HG03460 (cell line): ENCODE results near the gene LCT.
"Not testable (repeated sequence)": the region's sequence is repeated elsewhere in the genome, so short reads cannot be mapped to it uniquely, and the experiment has no call there.

ENCODE experiments used
- ATAC-seq: cut with Tn5 transposase; IDR thresholded peaks from one replicate; pipeline ENCODE4 v1.9.1; 2021; ENCODE audit not compliant: unreplicated experiment

The LCT gene

DNA sequence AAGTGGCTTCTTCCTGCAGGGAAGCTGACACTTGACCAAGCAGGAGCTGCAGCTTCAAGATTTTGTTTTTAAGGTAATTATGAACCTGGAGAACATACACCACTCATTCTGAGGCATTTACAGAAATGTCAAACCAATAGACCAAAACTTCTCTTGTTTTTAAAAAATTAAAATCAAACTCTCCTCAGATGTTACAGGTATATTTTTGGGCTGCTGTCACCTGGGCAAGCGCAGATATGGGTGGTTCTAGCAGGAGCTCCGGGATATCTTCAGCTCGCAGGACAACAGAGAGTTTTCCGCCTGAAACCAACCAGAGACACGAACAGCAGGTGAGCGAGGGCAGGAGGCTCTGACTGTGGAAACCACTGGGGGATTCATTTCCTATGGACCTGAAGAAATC, 4.1 kb downstream of the LCT start:
- no peak for ATAC-seq

DNA sequence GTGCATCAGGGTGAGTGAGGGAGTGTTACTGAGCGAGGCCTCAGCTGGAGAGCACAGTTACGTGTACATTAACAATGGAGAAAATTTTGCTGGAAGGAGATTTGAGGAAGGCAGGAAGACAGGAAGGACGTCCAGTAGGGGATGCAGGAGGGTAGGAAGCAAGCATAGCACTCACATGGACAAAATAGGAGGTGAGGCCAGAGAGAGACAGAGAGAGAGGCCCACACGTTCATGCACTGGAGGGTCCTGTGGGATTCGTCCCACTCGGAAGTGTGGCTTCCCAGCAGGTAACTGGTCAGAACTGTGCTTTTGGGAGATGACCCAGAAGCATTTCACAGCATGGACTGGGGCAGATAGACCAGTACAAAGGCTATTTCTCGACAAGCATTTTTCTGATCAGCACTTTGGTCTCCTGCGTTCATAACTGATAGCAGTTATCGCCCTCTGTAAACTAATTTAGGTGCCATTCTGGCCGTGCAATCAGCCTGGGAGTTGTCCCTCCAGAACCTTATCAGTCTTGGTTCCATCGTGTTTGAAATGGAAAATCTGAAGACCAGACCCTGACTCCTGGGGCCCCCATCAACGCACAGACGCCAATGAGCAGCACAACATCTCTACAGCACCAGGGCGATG, 5.7 kb downstream of the LCT start:
- ATAC-seq: no peak

DNA sequence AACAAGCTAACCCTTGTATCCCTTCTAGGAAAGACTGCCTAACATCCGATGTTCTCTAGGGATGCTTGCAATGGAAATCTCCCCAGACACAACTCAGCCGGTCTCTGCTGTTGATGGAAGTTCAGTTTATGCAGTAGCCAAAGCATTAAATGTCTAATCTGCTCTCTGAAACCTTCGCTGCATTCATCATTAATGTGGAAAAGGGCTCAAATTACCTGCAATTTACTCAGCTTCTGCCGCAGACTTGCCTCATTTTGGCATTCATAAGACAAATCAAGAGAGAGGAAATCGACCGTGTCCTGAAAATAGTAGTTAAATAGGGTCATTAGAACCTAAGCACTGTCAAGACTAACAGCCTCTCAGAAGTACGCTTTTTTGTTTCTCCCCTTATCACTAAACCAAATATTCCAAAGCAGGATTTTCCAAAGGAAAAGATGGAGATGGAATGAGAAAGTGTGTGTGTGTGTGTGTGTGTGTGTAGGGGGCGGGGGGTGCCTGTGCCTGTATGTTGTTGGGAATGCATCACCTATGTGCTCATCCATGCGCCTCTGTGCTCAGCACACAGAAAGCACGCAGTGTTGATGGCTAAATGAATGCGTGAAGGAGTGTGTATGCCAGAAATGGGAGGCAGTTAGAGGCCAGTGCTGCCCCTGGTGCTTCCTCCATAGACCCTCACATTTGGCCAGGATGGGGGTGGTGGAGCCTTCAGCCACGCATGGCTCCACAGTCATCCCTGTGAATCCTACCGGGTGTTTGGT, 7.4 kb downstream of the LCT start:
- no peak for ATAC-seq

DNA sequence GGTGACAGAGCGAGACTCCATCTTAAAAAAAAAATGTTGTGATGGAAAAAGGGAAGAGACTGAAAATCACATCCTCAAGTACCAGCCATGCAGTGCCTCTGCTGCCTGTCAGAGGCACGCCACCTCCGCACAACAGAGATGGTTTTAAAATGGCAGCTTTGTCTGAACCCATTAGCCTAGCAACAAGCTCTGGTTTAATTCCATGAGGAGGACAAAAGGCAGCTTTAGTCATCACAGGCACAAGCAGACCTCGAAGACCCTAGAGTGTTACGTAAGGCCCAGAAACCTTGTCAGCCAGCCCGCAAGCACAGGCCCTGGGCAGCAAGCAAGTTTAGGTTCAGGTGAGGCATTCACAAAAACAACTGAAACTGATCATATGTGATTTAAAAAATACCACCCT, 10.4 kb downstream of the LCT start:
- no peak for ATAC-seq

DNA sequence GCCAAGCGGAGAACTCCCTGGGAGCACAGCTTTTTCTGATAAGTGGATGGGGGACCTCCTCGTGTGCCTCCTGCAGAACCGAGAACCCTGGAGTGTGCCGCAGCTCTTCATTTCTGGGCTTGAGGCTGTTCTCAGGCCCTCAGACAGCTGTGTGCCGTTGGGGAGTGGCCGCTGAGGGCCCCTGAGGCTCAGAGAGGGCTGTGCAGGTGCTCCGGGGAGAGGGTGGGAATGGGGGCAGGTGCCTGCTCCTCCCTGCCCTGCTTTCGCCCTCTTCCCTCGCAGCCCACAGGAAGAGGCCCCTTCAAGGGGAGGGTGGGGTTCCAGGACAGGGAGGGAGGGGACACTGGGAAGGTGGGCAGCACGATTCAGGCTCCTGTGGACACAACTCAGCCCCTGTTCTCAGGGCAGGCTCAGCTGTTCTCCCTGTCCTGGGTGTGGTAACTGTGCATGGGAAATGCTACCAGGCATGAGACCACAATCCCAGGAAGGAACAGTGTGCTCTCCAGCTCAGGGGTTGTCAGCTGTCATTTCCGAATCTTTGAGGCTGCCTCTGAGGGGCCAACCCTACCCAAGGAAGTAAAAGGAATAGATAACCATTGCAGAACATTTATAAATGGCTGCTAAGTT, 11.3 kb downstream of the LCT start:
- ATAC-seq: no peak

DNA sequence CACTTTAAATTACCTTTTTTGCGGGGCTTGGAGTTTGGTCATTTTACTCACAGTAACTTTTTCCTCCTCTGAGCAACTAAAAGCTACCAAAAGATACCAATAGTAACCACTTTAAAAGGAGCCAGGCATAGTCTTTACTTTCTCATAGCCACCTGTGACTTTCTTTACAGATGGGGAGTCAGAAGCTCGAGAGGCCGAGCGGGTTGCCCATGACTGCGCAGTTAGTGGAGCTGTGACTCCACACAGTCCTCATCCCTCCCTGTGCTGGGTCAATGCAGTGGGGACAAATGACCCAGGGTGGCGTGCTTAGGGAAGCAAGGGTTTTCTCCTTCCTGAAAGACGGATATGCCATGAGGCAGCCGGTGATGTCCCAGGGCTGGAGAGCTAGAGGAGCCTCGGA, 11.9 kb downstream of the LCT start:
- no peak for ATAC-seq

DNA sequence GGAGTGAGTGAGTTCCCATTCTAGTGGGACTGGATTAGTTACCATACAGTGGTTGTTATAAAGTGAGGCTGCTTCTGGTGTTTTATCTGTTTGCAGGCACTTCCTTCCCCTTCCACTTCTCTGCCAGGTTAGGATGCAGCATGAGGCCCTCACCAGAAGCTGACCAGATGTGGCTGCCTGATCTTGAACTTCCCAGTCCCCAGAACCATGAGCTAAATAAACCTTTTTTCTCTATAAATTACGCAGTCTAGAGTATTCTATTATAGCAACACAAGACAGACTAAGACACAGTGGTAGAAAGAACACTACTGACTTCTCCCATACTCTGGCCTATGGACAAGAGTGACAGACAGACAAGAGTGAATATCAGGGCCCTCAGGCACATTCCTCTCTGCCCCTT, 14.1 kb downstream of the LCT start:
- ATAC-seq: no peak

DNA sequence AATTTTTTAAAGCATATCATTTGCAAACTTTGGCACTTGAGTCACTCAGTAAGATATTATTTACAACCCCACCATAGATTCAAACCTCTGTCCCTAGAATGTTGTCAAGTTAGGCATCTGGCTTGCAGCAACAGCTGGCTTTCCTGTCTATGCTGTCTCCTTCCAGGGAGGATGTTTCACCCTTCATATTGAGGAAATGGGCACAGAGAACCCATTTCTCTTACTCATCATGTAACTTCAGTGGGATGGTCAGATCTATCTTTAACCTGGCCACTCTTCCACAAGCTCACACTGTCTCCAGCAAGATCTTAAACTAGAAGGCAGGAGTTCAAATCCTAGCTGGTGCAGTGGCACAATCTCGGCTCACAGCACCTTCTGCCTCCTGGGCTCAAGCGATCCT, 15.8 kb downstream of the LCT start:
- no peak for ATAC-seq

DNA sequence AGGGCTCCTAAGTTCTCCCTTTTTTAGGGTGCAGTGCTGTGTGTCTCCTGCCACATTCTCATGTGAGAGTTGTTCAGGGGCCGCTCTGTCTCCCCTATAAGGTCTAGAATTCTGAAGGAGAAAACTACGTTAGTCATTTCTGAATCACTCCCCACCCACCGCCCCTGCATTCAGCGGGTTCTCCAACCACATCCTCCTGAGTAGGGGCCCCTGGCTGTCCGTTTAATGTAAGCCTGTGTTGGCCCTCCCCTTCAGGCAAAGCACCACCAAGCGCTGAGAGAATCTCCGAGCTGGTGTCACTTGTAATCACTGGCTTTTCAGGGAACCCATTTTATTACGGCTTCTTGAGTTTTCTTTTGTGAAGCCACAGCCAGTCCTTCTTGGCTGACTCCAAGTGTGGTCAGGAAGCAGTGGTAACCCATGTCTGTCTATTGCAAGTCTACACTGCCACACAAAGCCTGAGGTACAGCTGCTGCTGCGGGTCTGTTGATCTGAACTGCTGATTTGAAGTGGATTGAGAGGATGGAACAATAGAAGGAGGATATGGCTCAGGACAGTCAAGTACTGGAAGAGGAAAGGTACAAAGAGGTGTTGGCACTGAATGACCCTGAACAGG, 16.9 kb downstream of the LCT start:
- ATAC-seq: peak; percentile 90

DNA sequence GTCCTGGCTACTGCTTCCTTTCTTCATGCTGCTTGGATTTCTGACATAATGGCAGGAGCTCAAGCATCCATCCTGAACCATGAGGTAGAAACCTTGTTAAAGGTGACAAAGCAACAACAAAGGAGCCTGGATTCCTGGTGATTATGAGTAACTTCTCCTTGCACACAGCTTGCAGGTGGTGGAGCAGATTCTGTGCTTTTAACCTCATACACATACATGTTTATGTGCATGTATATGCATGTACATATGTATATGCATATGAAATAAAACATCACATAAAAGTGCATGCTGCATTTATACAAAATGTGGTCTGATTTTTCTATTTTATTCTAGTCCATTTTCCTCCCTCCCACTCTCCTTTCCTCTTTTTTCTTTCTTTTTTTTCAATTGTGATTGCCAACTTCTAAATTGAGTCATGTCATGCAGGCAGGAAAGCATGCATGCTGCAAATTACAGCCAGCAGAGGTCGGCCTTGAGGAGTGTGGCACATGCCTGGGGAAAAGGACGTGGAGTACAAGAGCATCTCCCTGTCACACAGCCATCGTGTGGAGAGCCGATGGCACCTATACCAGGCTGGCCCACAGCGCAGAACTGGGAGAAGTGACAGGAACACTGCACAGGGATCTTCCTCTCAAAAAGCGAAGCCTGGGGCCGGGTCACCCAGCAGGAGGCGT, 17.9 kb downstream of the LCT start:
- no peak for ATAC-seq

DNA sequence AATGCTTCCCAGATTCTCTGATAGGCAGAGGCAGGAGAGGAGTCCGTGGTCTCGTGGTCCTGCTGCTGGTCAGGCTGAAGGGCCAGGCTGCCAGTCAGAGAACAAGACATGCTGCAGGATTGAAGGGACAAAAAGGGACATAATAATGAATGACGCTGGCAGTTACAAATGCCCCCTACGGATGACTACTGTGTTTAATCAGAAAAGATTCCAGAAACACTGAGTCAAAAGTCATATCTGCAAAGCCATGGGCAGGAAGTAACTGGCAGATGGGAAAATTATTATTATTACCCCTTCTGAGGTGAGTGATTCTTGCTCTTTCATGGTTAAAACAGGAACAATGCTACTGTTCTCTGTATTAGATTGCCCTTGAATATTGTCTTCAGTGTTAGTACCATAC, 19.0 kb downstream of the LCT start:
- ATAC-seq: no peak

DNA sequence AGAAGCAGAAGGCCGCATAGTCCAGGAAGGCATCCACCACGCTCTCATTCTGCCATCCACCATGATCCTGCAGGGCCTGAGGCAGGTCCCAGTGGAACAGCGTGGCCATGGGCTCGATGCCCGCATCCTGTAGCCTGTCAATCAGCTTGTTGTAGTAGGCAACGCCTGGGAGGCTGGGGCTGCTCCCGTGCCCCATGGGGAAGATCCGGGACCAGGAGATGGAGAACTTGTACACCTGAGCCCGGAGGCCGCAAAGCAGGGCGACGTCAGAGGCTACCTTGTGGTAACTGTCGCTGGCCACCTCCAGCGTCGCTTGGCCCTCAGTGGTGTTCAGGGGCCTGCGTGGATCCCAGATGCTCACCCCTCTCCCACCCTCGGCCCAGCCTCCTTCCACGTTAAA, 19.5 kb downstream of the LCT start:
- no peak for ATAC-seq

DNA sequence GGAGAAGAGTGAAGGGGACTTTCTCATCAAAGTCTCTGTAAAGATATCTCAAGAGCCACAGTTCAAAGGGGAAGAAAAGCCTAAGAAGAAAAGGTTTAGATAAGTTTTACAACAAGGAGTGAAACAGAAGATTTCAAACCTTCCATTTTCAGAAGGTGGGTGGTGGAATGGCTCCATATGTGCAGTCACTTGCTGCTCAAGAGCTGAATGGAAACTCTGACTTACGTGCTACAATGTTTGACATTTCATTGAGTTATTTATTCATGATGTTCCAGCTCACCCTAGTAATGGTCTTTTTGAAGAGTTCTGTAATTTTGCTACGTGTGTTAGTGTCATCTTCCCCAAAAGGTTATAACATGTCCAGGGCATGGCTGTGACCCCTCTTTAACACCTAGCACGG, 21.7 kb downstream of the LCT start:
- ATAC-seq: no peak

DNA sequence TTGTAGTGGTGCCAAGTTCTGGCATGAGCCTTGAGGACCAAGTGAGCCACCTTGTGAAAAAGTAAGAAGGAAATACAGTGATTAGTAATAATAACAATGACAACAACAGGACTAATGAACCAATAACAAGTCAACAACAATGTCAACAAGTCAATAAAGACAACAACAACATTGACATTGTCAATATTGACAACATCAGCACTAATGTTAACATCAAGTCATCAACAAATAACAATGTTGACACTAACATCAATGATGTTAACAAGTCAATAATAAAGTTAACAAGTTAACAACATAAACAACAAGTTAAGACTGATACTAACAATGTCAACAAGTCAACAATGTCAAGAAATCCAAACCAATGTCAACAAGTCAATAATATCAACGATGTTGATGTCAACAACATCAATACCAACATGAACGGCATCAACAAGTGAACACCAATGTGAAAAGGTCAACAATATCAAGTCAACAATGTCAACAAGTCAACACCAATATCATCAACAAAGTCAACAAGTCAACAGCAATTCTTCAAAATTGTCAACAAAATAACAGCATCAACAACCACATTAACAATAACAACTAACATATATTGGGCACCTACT, 24.0 kb downstream of the LCT start:
- ATAC-seq: no peak

DNA sequence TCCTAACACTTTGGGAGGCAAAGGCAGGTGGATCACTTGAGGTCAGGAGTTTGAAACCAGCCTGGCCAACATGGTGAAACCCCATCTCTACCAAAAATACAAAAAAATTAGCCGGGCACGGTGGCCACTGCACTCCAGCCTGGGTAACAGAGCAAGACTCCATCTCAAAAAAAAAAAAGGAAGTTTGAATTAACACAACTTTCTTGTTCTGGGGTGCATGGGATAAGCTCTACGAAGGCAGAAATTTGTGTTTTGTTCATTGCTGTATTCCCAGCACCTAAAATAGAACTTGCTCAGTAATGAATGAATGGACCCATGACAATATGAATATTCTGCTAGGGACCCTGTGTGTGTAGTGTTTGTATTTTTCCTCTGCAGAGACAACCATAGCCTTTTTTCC, 29.1 kb downstream of the LCT start:
- not testable (repeated sequence) for ATAC-seq

DNA sequence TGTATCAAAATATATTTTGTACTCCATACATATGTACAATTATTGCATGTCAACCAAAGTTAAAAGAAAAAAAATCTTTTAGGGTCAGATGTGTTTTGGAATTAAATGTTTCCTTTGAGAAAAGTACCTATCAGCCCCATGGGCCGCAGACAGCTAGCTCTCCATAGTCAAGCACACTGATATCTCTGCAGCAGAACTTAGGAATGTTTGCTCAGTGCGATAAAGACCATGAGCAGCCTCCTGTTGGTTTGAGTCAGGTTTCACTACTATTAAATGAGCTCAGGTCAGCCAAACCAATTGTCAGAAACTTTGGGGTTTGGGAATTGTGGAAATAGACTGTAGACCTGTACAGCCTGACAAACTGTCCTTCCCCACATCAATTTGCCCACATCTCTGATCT, 33.7 kb downstream of the LCT start:
- no peak for ATAC-seq

DNA sequence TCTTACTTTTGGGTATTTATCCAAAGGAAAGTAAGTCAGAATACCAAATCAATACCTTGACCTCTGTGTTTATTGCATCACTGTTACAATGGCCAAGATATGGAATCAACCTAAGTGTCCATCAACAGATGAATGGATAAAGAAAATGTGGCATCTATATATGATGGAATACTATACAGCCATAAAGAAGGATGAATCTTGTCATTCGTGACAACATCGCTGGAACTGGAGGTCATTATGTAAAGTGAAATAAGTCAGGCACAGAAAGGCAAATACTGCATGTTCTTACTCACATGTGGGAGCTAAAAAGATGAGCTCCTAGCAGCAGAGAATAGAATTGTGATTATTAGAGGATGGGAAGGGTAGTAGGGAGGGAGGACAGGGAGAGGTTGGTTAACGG, 34.6 kb downstream of the LCT start:
- ATAC-seq: no peak

DNA sequence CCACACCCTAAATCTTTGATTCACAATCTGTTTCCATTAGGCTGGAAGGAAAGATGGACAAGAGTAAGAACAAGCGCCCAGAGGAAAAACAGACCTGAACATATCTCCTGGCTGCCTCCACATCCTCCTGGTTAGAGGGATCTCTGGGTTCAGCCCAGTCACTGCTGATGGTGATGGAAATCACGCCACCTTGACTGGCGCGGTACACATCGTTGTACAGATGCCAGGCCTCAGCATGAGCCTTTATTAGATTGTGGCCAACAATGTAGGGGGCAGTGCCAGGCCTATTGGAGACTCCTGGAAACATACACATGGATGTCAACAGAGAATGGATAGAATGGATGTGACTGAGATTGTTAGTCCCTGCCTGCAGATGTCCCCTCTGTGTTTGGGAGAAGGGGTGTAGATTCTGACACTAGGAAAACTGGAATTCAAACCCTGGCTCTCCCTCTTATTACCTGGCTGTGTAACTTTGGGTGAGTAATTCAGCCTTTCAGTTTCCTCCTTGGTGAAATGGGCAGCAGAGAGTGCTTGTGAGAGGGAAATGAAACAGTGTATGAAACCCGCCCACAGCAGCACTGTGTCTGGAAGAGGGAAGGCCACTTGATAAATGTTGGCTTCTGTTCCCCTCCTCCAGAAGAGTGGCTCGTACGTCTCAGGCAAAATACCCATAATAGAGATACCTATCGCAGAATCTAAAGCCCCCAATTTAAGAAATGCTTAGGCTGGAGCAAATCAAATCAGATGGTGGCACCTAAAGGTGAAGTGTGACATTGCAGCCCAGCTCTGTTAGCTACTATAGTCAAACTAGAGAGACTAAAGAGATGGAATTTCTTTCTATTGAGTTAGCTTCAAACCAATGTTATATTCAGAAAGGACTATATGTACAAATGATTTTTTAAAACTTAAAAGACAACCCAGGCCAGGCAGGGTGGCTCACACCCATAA, 36.2 kb downstream of the LCT start:
- ATAC-seq: no peak

DNA sequence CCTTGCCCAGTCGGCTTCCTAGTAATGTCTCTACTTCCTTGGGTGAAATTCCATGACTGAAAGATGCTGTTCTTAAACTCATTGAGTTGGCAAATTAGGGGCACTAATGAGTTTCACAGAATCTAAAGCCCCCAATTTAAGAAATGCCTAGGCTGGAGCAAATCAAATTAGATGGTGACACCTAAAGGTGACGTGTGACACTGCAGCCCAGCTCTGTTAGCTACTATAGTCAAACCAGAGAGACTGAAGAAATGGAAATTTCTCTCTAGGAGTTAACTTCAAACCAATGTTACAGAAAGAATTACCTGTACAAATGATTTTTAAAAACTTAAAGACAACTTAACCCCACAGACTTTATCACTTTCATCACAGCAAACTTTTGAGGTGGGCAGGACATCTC, 37.2 kb downstream of the LCT start:
- ATAC-seq: no peak

DNA sequence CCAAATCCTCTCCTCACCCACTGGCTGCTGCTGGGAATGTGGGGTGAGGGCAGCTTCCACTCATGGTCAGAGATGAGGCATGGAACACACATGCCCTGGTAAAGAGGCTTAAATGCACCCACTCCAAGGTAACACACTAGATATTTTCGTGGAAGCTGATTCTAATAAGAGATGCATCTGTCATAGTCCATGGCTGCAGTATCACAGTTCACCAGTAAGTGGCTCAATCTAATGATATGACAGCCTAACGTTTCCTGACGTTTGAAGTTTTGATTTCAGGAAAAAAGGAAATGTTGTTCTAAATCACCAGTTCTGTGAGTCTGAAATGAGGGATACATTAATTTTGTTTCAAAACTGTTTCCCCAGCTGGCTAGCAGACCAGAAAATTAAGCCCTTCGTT, 38.2 kb downstream of the LCT start:
- no peak for ATAC-seq
